A549 treated with AZD9567 at 1 μM for 4 hours (cell line): ENCODE data around the gene FAM24A. TPM values are rescaled to one million over a fixed set of nuclear protein-coding genes. Genes with fewer than 3 reads are reported as not detected.

Experiments used
- total RNA-seq: library from RNA; stranded (reverse); fragments of 200-300 nt; extraction: Qiagen RNA extraction; gene quantifications from 5 replicates; pipeline ENCODE4 v1.2.3, GENCODE V29; 2022; ENCODE audit not compliant: insufficient read depth

The FAM24A gene
- not detected in 5 replicates for total RNA-seq

GRCh38 chr10:122910310-122910709 is at the start of gene FAM24A:
TSS of gene FAM24A (plus strand) at chr10:122910610. CDS start at chr10:122911635, 1,025 bp downstream.

GRCh38 chr10:122879339-122880273 is 30.8 kb upstream of the FAM24A start, which contains the start of gene FAM24B:
TSS of gene FAM24B (minus strand) at chr10:122879581. CDS start at chr10:122850515, 29,066 bp downstream.

DNA sequence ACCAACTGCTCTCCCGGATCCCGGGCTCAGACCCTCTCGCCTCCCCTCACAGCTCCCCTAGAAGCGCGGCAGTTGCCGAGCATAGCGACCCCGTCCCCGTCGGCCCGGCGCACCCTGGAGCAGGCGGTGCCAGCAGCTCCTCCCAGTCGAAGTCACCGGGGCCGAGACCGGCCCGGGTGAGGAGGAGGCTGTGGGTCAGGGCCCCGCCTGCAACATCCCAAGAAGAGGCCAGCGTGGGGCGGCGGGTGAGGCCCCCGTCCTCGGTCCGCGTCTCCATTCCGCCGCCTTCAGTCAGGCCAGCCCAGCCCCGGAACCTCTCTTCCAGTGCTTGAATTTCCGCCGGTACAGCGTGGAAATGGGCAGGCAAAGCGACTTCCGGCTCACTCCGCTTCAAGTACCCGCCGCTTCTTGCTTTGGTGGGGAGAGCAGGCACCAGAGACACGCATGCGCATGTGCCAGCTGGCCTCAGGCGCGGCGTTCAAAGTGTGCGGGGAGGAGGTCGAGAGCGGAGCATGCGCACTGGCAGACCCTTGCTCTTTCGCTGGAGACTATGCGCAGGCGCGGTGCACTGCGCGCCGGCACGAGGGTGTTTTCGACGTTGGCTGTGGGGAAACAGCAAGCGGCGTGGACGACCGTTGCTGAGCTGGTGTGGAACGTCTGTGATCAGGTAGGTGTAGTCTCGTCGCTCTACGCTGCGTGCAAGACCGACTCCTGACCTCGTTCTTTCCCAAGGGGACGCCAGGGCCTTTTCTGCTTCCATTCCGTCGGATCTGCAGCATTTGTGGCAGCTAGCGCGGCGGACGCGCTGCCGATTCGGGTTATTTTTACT is 43.7 kb downstream of the FAM24A start, which contains the start of gene C10orf88:
Gene C10orf88, minus strand, starts transcription at position 326 of the 829 bp plus-strand sequence. Its CDS starts 49 bp downstream, at position 277.

Other genes starting within 250 kb of the FAM24A start
- not detected in 5 replicates for gene C10orf120, start 210.8 kb upstream of the FAM24A start, total RNA-seq
- gene CUZD1, start 64.8 kb upstream of the FAM24A start, total RNA-seq, result 1.2 to 1.9 TPM (median 1.3 TPM) in 5 replicates
- 6.6 to 13.4 TPM (median 11.2 TPM) in 5 replicates for gene FAM24B, start 31.0 kb upstream of the FAM24A start, total RNA-seq
- gene C10orf88, start 43.6 kb downstream of the FAM24A start, total RNA-seq, result 6.7 to 18.5 TPM (median 8.6 TPM) in 5 replicates
- 2.8 to 5.8 TPM (median 4.6 TPM) in 5 replicates for gene PSTK, start 69.8 kb downstream of the FAM24A start, total RNA-seq
- 5.1 to 10.0 TPM (median 7.1 TPM) in 5 replicates for gene IKZF5, start 98.2 kb downstream of the FAM24A start, total RNA-seq
- 7.6 to 9.5 TPM (median 8.3 TPM) in 5 replicates for gene ACADSB, start 98.4 kb downstream of the FAM24A start, total RNA-seq
- gene HMX3, start 225.4 kb downstream of the FAM24A start, total RNA-seq, result not detected in 5 replicates
- 0.06 to 0.17 TPM (median 0.12 TPM) in 4 of 5 replicates, not detected in the other for gene HMX2, start 237.5 kb downstream of the FAM24A start, total RNA-seq
- gene BUB3, start 243.8 kb downstream of the FAM24A start, total RNA-seq, result 163 to 238 TPM (median 176 TPM) in 5 replicates